H9 (cell line): ENCODE results near the gene TCF23. TPM values are rescaled to one million over a fixed set of nuclear protein-coding genes. Genes with fewer than 3 reads are reported as not detected.

Source experiments
- DNase-seq: peaks from one replicate; pipeline ENCODE4 v3.0.0-alpha.2; 2017
- H2AFZ ChIP-seq: one replicate; pipeline ENCODE4 v1.6.1; 2013; ENCODE audit warnings: mild to moderate bottlenecking, low read length, control low read depth, moderate library complexity
- H2AK5ac ChIP-seq: 2 replicates; pipeline ENCODE4 v1.6.1; 2013; ENCODE audit warnings: low read length, control low read depth, mixed read lengths; ENCODE audit not compliant: insufficient read length
- H2BK120ac ChIP-seq: one replicate; pipeline ENCODE4 v1.6.1; 2013; ENCODE audit warnings: low read depth, mild to moderate bottlenecking, low read length, control low read depth, inconsistent platforms; ENCODE audit not compliant: poor library complexity, severe bottlenecking
- H2BK12ac ChIP-seq: 2 replicates; pipeline ENCODE4 v1.6.1; 2013; ENCODE audit warnings: low read length, control low read depth, mixed read lengths, low read depth; ENCODE audit not compliant: insufficient read length
- H2BK15ac ChIP-seq: 2 replicates; pipeline ENCODE4 v1.6.1; 2013; ENCODE audit warnings: low read depth, low read length, control low read depth
- H2BK20ac ChIP-seq: one replicate; pipeline ENCODE4 v1.6.1; 2013; ENCODE audit warnings: low read depth, mild to moderate bottlenecking, low read length, control low read depth, inconsistent platforms; ENCODE audit not compliant: poor library complexity, severe bottlenecking
- H2BK5ac ChIP-seq: 2 replicates; pipeline ENCODE4 v1.6.1; 2013; ENCODE audit warnings: low read length, control low read depth, mixed read lengths; ENCODE audit not compliant: insufficient read length
- H3K14ac ChIP-seq: 2 replicates; pipeline ENCODE4 v1.6.1; 2013; ENCODE audit warnings: low read length, control low read depth; ENCODE audit not compliant: insufficient read depth
- H3K18ac ChIP-seq: 2 replicates; pipeline ENCODE4 v1.6.1; 2013; ENCODE audit warnings: low read depth, mild to moderate bottlenecking, mixed read lengths, low read length, control low read depth; ENCODE audit not compliant: insufficient read length
- H3K23ac ChIP-seq: 2 replicates; pipeline ENCODE4 v1.6.1; 2013; ENCODE audit warnings: low read length, control low read depth, mixed read lengths, low read depth; ENCODE audit not compliant: insufficient read length
- H3K23me2 ChIP-seq: 2 replicates; pipeline ENCODE4 v1.6.1; 2013; ENCODE audit warnings: low read depth, mild to moderate bottlenecking, mixed read lengths, low read length, control low read depth; ENCODE audit not compliant: insufficient read length, poor library complexity, severe bottlenecking
- H3K27ac ChIP-seq: 2 replicates; pipeline ENCODE4 v1.5.1; 2013; ENCODE audit warnings: low read length, control low read depth, mixed read lengths, low read depth; ENCODE audit not compliant: insufficient read length
- H3K27me3 ChIP-seq: 2 replicates; pipeline ENCODE4 v1.6.1; 2013; ENCODE audit warnings: low read length, control low read depth, inconsistent platforms; ENCODE audit not compliant: insufficient read depth
- H3K4ac ChIP-seq: 2 replicates; pipeline ENCODE4 v1.6.1; 2013; ENCODE audit warnings: low read depth, mild to moderate bottlenecking, control low read depth, inconsistent platforms, low read length, moderate library complexity
- H3K4me1 ChIP-seq: 2 replicates; pipeline ENCODE4 v1.6.1; 2013; ENCODE audit warnings: low read length, control low read depth, inconsistent platforms; ENCODE audit not compliant: insufficient read depth
- H3K4me2 ChIP-seq: 2 replicates; pipeline ENCODE4 v1.6.1; 2013; ENCODE audit warnings: low read length, control low read depth, mixed read lengths; ENCODE audit not compliant: insufficient read length, insufficient read depth
- H3K56ac ChIP-seq: 2 replicates; pipeline ENCODE4 v1.6.1; 2013; ENCODE audit warnings: low read depth, mild to moderate bottlenecking, mixed read lengths, low read length, control low read depth; ENCODE audit not compliant: insufficient read length
- H3K79me1 ChIP-seq: 2 replicates; pipeline ENCODE4 v1.6.1; 2013; ENCODE audit warnings: low read depth, mild to moderate bottlenecking, moderate library complexity, low read length, control low read depth, inconsistent platforms; ENCODE audit not compliant: insufficient read depth, poor library complexity, severe bottlenecking
- H3K79me2 ChIP-seq: 2 replicates; pipeline ENCODE4 v1.6.1; 2013; ENCODE audit warnings: low read length, control low read depth, inconsistent platforms; ENCODE audit not compliant: insufficient read depth
- H3K9ac ChIP-seq: 2 replicates; pipeline ENCODE4 v1.6.1; 2013; ENCODE audit warnings: low read length, control low read depth, mixed read lengths; ENCODE audit not compliant: insufficient read length; ENCODE audit errors: extremely low read depth
- H3K9me3 ChIP-seq: one replicate; pipeline ENCODE4 v1.6.1; 2013; ENCODE audit warnings: low read depth, low read length, inconsistent platforms; ENCODE audit not compliant: control insufficient read depth
- H3T11ph ChIP-seq: one replicate; pipeline ENCODE4 v1.6.1; 2013; ENCODE audit warnings: mild to moderate bottlenecking, low read length, control low read depth, inconsistent platforms
- H4K20me1 ChIP-seq: one replicate; pipeline ENCODE4 v1.6.1; 2013; ENCODE audit not compliant: control insufficient read depth, insufficient read length, insufficient read depth
- H4K5ac ChIP-seq: 2 replicates; pipeline ENCODE4 v1.6.1; 2013; ENCODE audit warnings: low read depth, mild to moderate bottlenecking, mixed read lengths, low read length, control low read depth; ENCODE audit not compliant: insufficient read length
- H4K8ac ChIP-seq: replicated peaks from 2 replicates; pipeline ENCODE4 v1.6.1; 2013; ENCODE audit warnings: low read length, control low read depth, mixed read lengths, low read depth; ENCODE audit not compliant: insufficient read length
- H4K91ac ChIP-seq: 2 replicates; pipeline ENCODE4 v1.6.1; 2013; ENCODE audit warnings: low read depth, mild to moderate bottlenecking, moderate library complexity, mixed read lengths, low read length, control low read depth; ENCODE audit not compliant: insufficient read length
- H3K27ac Mint-ChIP-seq, 3 experiments: 2 replicates in 2 of 3; 3 replicates in 1 of 3; pipeline ENCODE4 v1.8.0; 2020 to 2021; ENCODE audit warnings: mixed read lengths in 3 of 3, mild to moderate bottlenecking in 1 of 3, moderate library complexity in 1 of 3
- H3K27me3 Mint-ChIP-seq: 2 replicates; pipeline ENCODE4 v1.8.0; 2021; ENCODE audit warnings: low read depth, mild to moderate bottlenecking, moderate library complexity, mixed read lengths
- H3K36me3 Mint-ChIP-seq, 3 experiments: 2 replicates in 2 of 3; 3 replicates in 1 of 3; pipeline ENCODE4 v1.8.0; 2020 to 2021; ENCODE audit warnings: low read depth in 3 of 3, mixed read lengths in 3 of 3; ENCODE audit not compliant: insufficient read depth in 1 of 3
- H3K4me1 Mint-ChIP-seq, 2 experiments: 2 replicates each; pipeline ENCODE4 v1.8.0; 2020; ENCODE audit warnings: mixed read lengths in 2 of 2
- H3K4me3 Mint-ChIP-seq, 2 experiments: 2 replicates in 1 of 2; 3 replicates in 1 of 2; pipeline ENCODE4 v1.8.0; 2020 to 2021; ENCODE audit warnings: mild to moderate bottlenecking in 2 of 2, mixed read lengths in 2 of 2, moderate library complexity in 1 of 2
- H3K9me3 Mint-ChIP-seq, 2 experiments: 2 replicates in 1 of 2; 3 replicates in 1 of 2; pipeline ENCODE4 v1.8.0; 2020; ENCODE audit warnings: mild to moderate bottlenecking in 2 of 2, mixed read lengths in 2 of 2, moderate library complexity in 1 of 2
- CTCF ChIP-seq: fragments of 200-600 bp; sonication (generic); conservative IDR thresholded peaks from 3 replicates; pipeline ENCODE4 v1.8.0; 2021; ENCODE audit warnings: antibody characterized with exemption, mild to moderate bottlenecking
- WGBS: extraction: QIAGEN DNeasy Blood & Tissue Kit; methylation state at CpG from one replicate; pipeline ENCODE4 v1.1.7; 2013; ENCODE audit warnings: missing lambda C conversion rate, low lambda C conversion rate, mixed read lengths; ENCODE audit not compliant: insufficient read length; ENCODE audit errors: extremely low coverage; 5-methylcytosine and 5-hydroxymethylcytosine counted together
- total RNA-seq: library from RNA; stranded (reverse); gene quantifications from 2 replicates; pipeline ENCODE4 v1.2.1, GENCODE V29; 2021

The TCF23 gene
- total RNA-seq, 1 experiment from 2014 or later, result not detected

DNA sequence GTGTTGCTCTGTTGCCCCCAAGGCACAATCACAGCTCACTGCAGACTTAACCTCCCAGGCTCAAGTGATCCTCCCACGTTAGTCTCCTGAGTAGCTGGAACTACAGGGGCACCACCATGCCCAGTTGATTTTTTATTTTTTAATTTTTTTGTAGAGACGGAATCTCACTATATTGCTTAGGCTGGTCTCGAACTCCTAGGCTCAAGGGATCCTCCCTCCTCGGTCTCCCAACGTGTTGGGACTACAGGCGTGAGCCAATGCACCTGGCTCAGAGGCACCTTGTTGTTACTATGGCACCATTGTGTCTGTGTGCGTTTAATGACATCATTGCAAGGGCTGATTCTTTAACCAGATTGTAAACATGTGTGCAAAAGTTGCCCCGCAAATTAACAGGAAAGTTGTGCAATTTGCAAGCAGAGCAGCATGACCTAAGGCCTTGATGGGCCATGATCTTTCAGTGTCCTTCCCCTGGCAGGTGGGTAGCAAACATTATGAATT is 22.6 kb downstream of the TCF23 start:
- no peak overlapping the region for H2BK120ac ChIP-seq
- no peak overlapping the region for H3K18ac ChIP-seq
- no peak overlapping the region for H4K8ac ChIP-seq
- H3K56ac ChIP-seq, result no peak overlapping the region
- H3K9ac ChIP-seq, result no peak overlapping the region
- no CpG with 5 or more reads among the region's 8 CpGs for WGBS
- peaks cover 15% of the 10 kb centered on the region for H3K27me3 Mint-ChIP-seq
- no peak overlapping the region for H4K91ac ChIP-seq
- no peak overlapping the region for H2BK20ac ChIP-seq
- no peak overlapping the region for H2AFZ ChIP-seq
- no peaks in the 10 kb centered on the region for H4K20me1 ChIP-seq
- no peak overlapping the region for H3K27ac Mint-ChIP-seq
- no peaks in the 10 kb centered on the region for H3K23me2 ChIP-seq
- no peak overlapping the region for H2BK15ac ChIP-seq
- H4K5ac ChIP-seq, result no peak overlapping the region
- H3K4ac ChIP-seq, result no peak overlapping the region
- peaks cover 9 to 16% of the 10 kb centered on the region in 2 experiments for H3K4me1 Mint-ChIP-seq
- H3K14ac ChIP-seq, result no peak overlapping the region
- H3K4me3 Mint-ChIP-seq, result no peak overlapping the region
- no peak overlapping the region for H2AK5ac ChIP-seq
- H3K36me3 Mint-ChIP-seq, result no peaks in the 10 kb centered on the region
- no peak for DNase-seq
- no peak overlapping the region for H3K23ac ChIP-seq
- H3K79me2 ChIP-seq, result no peaks in the 10 kb centered on the region
- no peak overlapping the region for H3K27ac ChIP-seq
- TF ChIP-seq CTCF, result no peak
- no peaks in the 10 kb centered on the region for H3K79me1 ChIP-seq
- no peaks in the 10 kb centered on the region for H3K4me1 ChIP-seq
- no peak overlapping the region for H3T11ph ChIP-seq
- no peaks in the 10 kb centered on the region for H3K9me3 Mint-ChIP-seq
- H3K9me3 ChIP-seq, result no peaks in the 10 kb centered on the region
- no peaks in the 10 kb centered on the region for H3K27me3 ChIP-seq
- no peak overlapping the region for H2BK12ac ChIP-seq
- no peak overlapping the region for H3K4me2 ChIP-seq
- no peak overlapping the region for H2BK5ac ChIP-seq
